SK-N-SH treated with all-trans-retinoic acid at 6 μM for 48 hours (cell line): Measurements from ENCODE around the gene FLT3.
"Not testable (repeated sequence)": the region's sequence is repeated elsewhere in the genome, so short reads cannot be mapped to it uniquely, and the experiment has no call there.

Source experiments
- ATAC-seq: fragments of 200-7000 bp; cut with Tn5 transposase; 3 replicates; pipeline ENCODE4 v1.9.1; 2020; ENCODE audit warnings: mild to moderate bottlenecking, moderate library complexity
- BACH2 ChIP-seq: fragments of 250-450 bp; sonication (Bioruptor Pico); IDR thresholded peaks from 2 replicates; pipeline ENCODE4 v1.9.0; 2021; ENCODE audit warnings: mild to moderate bottlenecking, borderline replicate concordance
- CREB5 ChIP-seq: fragments of 250-450 bp; sonication (Bioruptor Pico); IDR thresholded peaks from 2 replicates; pipeline ENCODE4 v1.5.1; 2020; ENCODE audit warnings: low read depth, mild to moderate bottlenecking, moderate library complexity
- CSDC2 ChIP-seq: fragments of 250-450 bp; sonication (Bioruptor Pico); IDR thresholded peaks from 2 replicates; pipeline ENCODE4 v1.5.0; 2020; ENCODE audit warnings: mild to moderate bottlenecking, moderate library complexity
- CSRNP3 ChIP-seq: fragments of 250-450 bp; sonication (Bioruptor Pico); IDR thresholded peaks from 2 replicates; pipeline ENCODE4 v1.5.1; 2021; ENCODE audit warnings: mild to moderate bottlenecking, moderate library complexity
- ESRRG ChIP-seq: fragments of 250-450 bp; sonication (Bioruptor Pico); IDR thresholded peaks from 2 replicates; pipeline ENCODE4 v1.6.1; 2021; ENCODE audit warnings: mild to moderate bottlenecking
- PATZ1 ChIP-seq: fragments of 250-450 bp; sonication (Bioruptor Pico); IDR thresholded peaks from 2 replicates; pipeline ENCODE4 v1.8.0; 2020; ENCODE audit warnings: mild to moderate bottlenecking, moderate library complexity, borderline replicate concordance
- PPARA ChIP-seq: fragments of 250-450 bp; sonication (Bioruptor Pico); IDR thresholded peaks from 2 replicates; pipeline ENCODE4 v1.5.0; 2020; ENCODE audit warnings: mild to moderate bottlenecking, borderline replicate concordance
- RARB ChIP-seq: fragments of 250-450 bp; sonication (Bioruptor Pico); IDR thresholded peaks from 2 replicates; pipeline ENCODE4 v1.8.0; 2021; ENCODE audit warnings: mild to moderate bottlenecking, moderate library complexity
- SNAI2 ChIP-seq: fragments of 250-450 bp; sonication (Bioruptor Pico); IDR thresholded peaks from 2 replicates; pipeline ENCODE4 v1.5.0; 2020; ENCODE audit warnings: mild to moderate bottlenecking, moderate library complexity
- TCF4 ChIP-seq: fragments of 250-450 bp; sonication (Bioruptor Pico); IDR thresholded peaks from 2 replicates; pipeline ENCODE4 v1.8.0; 2021; ENCODE audit warnings: mild to moderate bottlenecking, moderate library complexity, borderline replicate concordance
- TSHZ2 ChIP-seq: fragments of 250-450 bp; sonication (Bioruptor Pico); IDR thresholded peaks from 2 replicates; pipeline ENCODE4 v1.5.0; 2020; ENCODE audit warnings: mild to moderate bottlenecking, moderate library complexity
- ZFP3 ChIP-seq: fragments of 250-450 bp; sonication (Bioruptor Pico); IDR thresholded peaks from 2 replicates; pipeline ENCODE4 v1.5.0; 2020; ENCODE audit warnings: mild to moderate bottlenecking, moderate library complexity
- ZFP30 ChIP-seq: fragments of 450-650 bp; formaldehyde crosslinking; IDR thresholded peaks from 2 replicates; pipeline ENCODE4 v1.5.0; 2022; ENCODE audit warnings: mild to moderate bottlenecking, moderate library complexity
- ZNF565 ChIP-seq: fragments of 450-650 bp; formaldehyde crosslinking; conservative IDR thresholded peaks from 2 replicates; pipeline ENCODE4 v1.5.0; 2020; ENCODE audit warnings: low read depth, mild to moderate bottlenecking, moderate library complexity
- ZNF8 ChIP-seq: fragments of 450-650 bp; formaldehyde crosslinking; IDR thresholded peaks from 2 replicates; pipeline ENCODE4 v1.5.0; 2020; ENCODE audit warnings: mild to moderate bottlenecking, moderate library complexity

The FLT3 gene

GRCh38 chr13:28089065-28089464 is 11.3 kb downstream of the FLT3 start:
- no peak for ATAC-seq
- TF ChIP-seq RARB (no peak), SNAI2 (CRISPR knock-in tag) (no peak), ZFP30 (CRISPR knock-in tag) (no peak), TSHZ2 (CRISPR knock-in tag) (no peak), TCF4 (no peak), CSDC2 (CRISPR knock-in tag) (no peak), ZNF8 (no peak)
- TF ChIP-seq, all 23 proteins: peak for 0

- ATAC-seq, result not testable (repeated sequence)
Observed at GRCh38 chr13:28077820-28078219, 22.6 kb downstream of the FLT3 start.

- no peak for TF ChIP-seq RARB
- TF ChIP-seq PATZ1, result no peak
- TF ChIP-seq SNAI2 (CRISPR knock-in tag), result no peak
- no peak for TF ChIP-seq CREB5 (CRISPR knock-in tag)
- TF ChIP-seq ESRRG (CRISPR knock-in tag), result no peak
- TF ChIP-seq ZFP30 (CRISPR knock-in tag), result no peak
- TF ChIP-seq BACH2 (CRISPR knock-in tag), result no peak
- no peak for ATAC-seq
Observed at GRCh38 chr13:28077231-28077630, 23.1 kb downstream of the FLT3 start.

- ATAC-seq, result no peak
- no peak for TF ChIP-seq PPARA
- no peak for TF ChIP-seq CSRNP3
- TF ChIP-seq PATZ1, result no peak
Observed at GRCh38 chr13:28071424-28071823, 29.0 kb downstream of the FLT3 start.

GRCh38 chr13:28067491-28067890 is 32.9 kb downstream of the FLT3 start:
- TF ChIP-seq ZFP3 (no peak), ZNF565 (CRISPR knock-in tag) (no peak), PPARA (no peak), CREB5 (CRISPR knock-in tag) (no peak)
- TF ChIP-seq, all 23 proteins: peak for 0
- ATAC-seq, result no peak
